NCI-H748 (cell line): ENCODE data around the gene CNR2.
"Not testable (repeated sequence)": the region's sequence is repeated elsewhere in the genome, so short reads cannot be mapped to it uniquely, and the experiment has no call there.

Source experiments
- DNase-seq: peaks from one replicate; lab custom pipeline; 2025; ENCODE audit not compliant: unreplicated experiment; lab: John Stamatoyannopoulos, UW

The CNR2 gene

GRCh38 chr1:23838401-23838866, 74.7 kb downstream of the CNR2 start:
- DNase-seq, result peak; percentile 50

- DNase-seq, result no peak
Measured at GRCh38 chr1:23837908-23838307, 75.3 kb downstream of the CNR2 start.

- DNase-seq, result no peak
Measured at GRCh38 chr1:23836037-23836436, 77.1 kb downstream of the CNR2 start.

- DNase-seq, result not testable (repeated sequence)
Measured at GRCh38 chr1:23834156-23834555, 79.0 kb downstream of the CNR2 start.

GRCh38 chr1:23827717-23828116, 85.4 kb downstream of the CNR2 start:
- DNase-seq, result no peak

- DNase-seq, result not testable (repeated sequence)
Measured at GRCh38 chr1:23826590-23826989, 86.6 kb downstream of the CNR2 start.

GRCh38 chr1:23825762-23826522, 87.2 kb downstream of the CNR2 start:
- DNase-seq, result no peak

GRCh38 chr1:23825076-23825761, 87.9 kb downstream of the CNR2 start, which contains the start of gene HMGCL:
HMGCL (minus strand) TSS chr1:23825429; CDS start chr1:23825415, 14 bp downstream.
- DNase-seq, result peak; percentile 89

GRCh38 chr1:23824711-23825075, 88.5 kb downstream of the CNR2 start:
- no peak for DNase-seq

- DNase-seq, result no peak
Measured at GRCh38 chr1:23823767-23824166, 89.4 kb downstream of the CNR2 start.
